ENCODE data around the gene TMEM215. TPM values are rescaled to one million over a fixed set of nuclear protein-coding genes. Genes with fewer than 3 reads are reported as not detected.

Gene TMEM215
- total RNA-seq, 4 donors from 2014 or later, result not detected

- intact Hi-C loops (cut with DNase I), result no loop called here
- Histone ChIP-seq H3K36me3 (no peaks in the 10 kb centered on the region), H3K9me3 (no peaks in the 10 kb centered on the region), H3K27ac (no peak overlapping the region), H3K4me1 (peaks cover 5 to 7% of the 10 kb centered on the region in 2 donors), H3K27me3 (no peaks in the 10 kb centered on the region), H3K4me3 (replicated peaks in 1 of 3) (no peak overlapping the region)
- no peak for DNase-seq
- WGBS, 2 donors, result 90 to 92% methylated on average over 2 of the region's 2 CpGs
- no peak for TF ChIP-seq POLR2A (IDR thresholded peaks at IDR 0.05)
- TF ChIP-seq CTCF (IDR thresholded peaks at IDR 0.05), result no peak
Observed at GRCh38 chr9:32825203-32825602, 41.9 kb downstream of the TMEM215 start.

- Histone ChIP-seq H3K27me3 (no peaks in the 10 kb centered on the region), H3K4me1 (no peaks in the 10 kb centered on the region), H3K9me3 (no peaks in the 10 kb centered on the region), H3K4me3 (replicated peaks in 1 of 3) (no peak overlapping the region), H3K36me3 (no peaks in the 10 kb centered on the region), H3K27ac (no peak overlapping the region)
- DNase-seq, result no peak
- intact Hi-C loops (cut with DNase I), result no loop called here
- TF ChIP-seq POLR2A (IDR thresholded peaks at IDR 0.05), result no peak
- TF ChIP-seq CTCF (IDR thresholded peaks at IDR 0.05), result no peak
- WGBS, 2 donors, result 92 to 93% methylated on average over 5 of the region's 5 CpGs
Observed at GRCh38 chr9:32828861-32829260, 45.5 kb downstream of the TMEM215 start.

GRCh38 chr9:32832346-32832745 is 49.0 kb downstream of the TMEM215 start:
- Histone ChIP-seq H3K36me3 (no peaks in the 10 kb centered on the region), H3K9me3 (no peaks in the 10 kb centered on the region), H3K27ac (no peak overlapping the region), H3K4me1 (peaks cover 9 to 10% of the 10 kb centered on the region in 2 donors), H3K4me3 (replicated peaks in 1 of 3) (no peak overlapping the region), H3K27me3 (no peaks in the 10 kb centered on the region)
- no peak for DNase-seq
- intact Hi-C loops (cut with DNase I), result no loop called here
- WGBS, 2 donors, result 27 to 69% methylated on average over 1 to 2 of the region's 2 CpGs
- TF ChIP-seq CTCF (IDR thresholded peaks at IDR 0.05) (no peak), POLR2A (IDR thresholded peaks at IDR 0.05) (no peak)

Small RNA genes lying within 50 kb of the gene (small RNA-seq; reads per million reads assigned to genes)
- gene RF00019, result not detected

Other genes with a start within 250 kb of the TMEM215 start
- 10 to 100 TPM in 2 of 4 donors, 1 to 10 TPM in 2; 1.3 to 23.9 (median 9.9) TPM for gene SMIM27, start 231.2 kb upstream of the TMEM215 start, total RNA-seq
- gene TOPORS, start 231.0 kb upstream of the TMEM215 start, total RNA-seq, result 10 to 100 TPM; 23.7 to 31.8 (median 28.8) TPM
- gene NDUFB6, start 210.4 kb upstream of the TMEM215 start, total RNA-seq, result 10 to 100 TPM; 19.1 to 78.2 (median 57.9) TPM
- gene TAF1L, start 147.9 kb upstream of the TMEM215 start, total RNA-seq, result under 1 TPM in 2 of 4 donors, not detected in 2; 0.11 to 0.13 TPM
- 10 to 100 TPM; 20.7 to 40.2 (median 28.3) TPM for gene APTX, start 218.1 kb downstream of the TMEM215 start, total RNA-seq
- 100 to 1,000 TPM in 2 of 4 donors, 10 to 100 TPM in 2; 81.8 to 118 (median 108) TPM for gene DNAJA1, start 241.7 kb downstream of the TMEM215 start, total RNA-seq